Loucy (cell line): ENCODE data around the gene MED1.

Experiments
- H2AFZ ChIP-seq: fragments of 200-600 bp; sonication (generic); 2 replicates; pipeline ENCODE4 v1.6.0; 2016; ENCODE audit warnings: antibody characterized with exemption, mild to moderate bottlenecking, low read length, moderate library complexity
- H3F3A ChIP-seq: fragments of 200-600 bp; 2 replicates; pipeline ENCODE4 v1.6.0; 2016; ENCODE audit warnings: antibody characterized with exemption, low read depth, mild to moderate bottlenecking
- H3K27me3 ChIP-seq: fragments of 200-600 bp; sonication (generic); 2 replicates; pipeline ENCODE4 v1.6.1; 2014; ENCODE audit warnings: low read length, mild to moderate bottlenecking; ENCODE audit not compliant: insufficient read depth, poor library complexity, severe bottlenecking
- H3K36me3 ChIP-seq: fragments of 200-600 bp; sonication (generic); 2 replicates; pipeline ENCODE4 v1.6.1; 2016; ENCODE audit warnings: low read length; ENCODE audit not compliant: insufficient read depth
- H3K4me1 ChIP-seq: fragments of 200-600 bp; sonication (generic); 2 replicates; pipeline ENCODE4 v1.5.1; 2014; ENCODE audit warnings: low read length, mild to moderate bottlenecking; ENCODE audit not compliant: insufficient read depth, poor library complexity, severe bottlenecking
- H3K4me2 ChIP-seq: fragments of 200-600 bp; sonication (generic); 2 replicates; pipeline ENCODE4 v1.6.0; 2014; ENCODE audit warnings: antibody characterized with exemption, low read length, low read depth, mild to moderate bottlenecking; ENCODE audit not compliant: poor library complexity, severe bottlenecking
- H3K4me3 ChIP-seq: fragments of 200-600 bp; sonication (generic); 2 replicates; pipeline ENCODE4 v1.5.1; 2014; ENCODE audit warnings: low read length, mild to moderate bottlenecking, mixed read lengths; ENCODE audit not compliant: poor library complexity, severe bottlenecking
- H3K79me2 ChIP-seq: fragments of 200-600 bp; sonication (generic); 2 replicates; pipeline ENCODE4 v1.6.1; 2014; ENCODE audit warnings: low read length; ENCODE audit not compliant: insufficient read depth
- H3K9ac ChIP-seq: fragments of 200-600 bp; sonication (generic); 2 replicates; pipeline ENCODE4 v1.6.0; 2014; ENCODE audit warnings: mild to moderate bottlenecking, low read depth, low read length, moderate library complexity; ENCODE audit not compliant: poor library complexity, severe bottlenecking
- H3K9me2 ChIP-seq: fragments of 200-600 bp; sonication (generic); replicated peaks from 2 replicates; pipeline ENCODE4 v1.6.1; 2016; ENCODE audit warnings: low read depth, low read length, mixed read lengths
- H3K9me3 ChIP-seq: fragments of 200-600 bp; sonication (generic); 2 replicates; pipeline ENCODE4 v1.6.1; 2014; ENCODE audit warnings: mild to moderate bottlenecking, antibody characterized with exemption, low read length, low read depth; ENCODE audit not compliant: insufficient read depth
- H4K20me1 ChIP-seq: fragments of 200-600 bp; sonication (generic); 2 replicates; pipeline ENCODE4 v1.6.0; 2014; ENCODE audit warnings: antibody characterized with exemption, low read length, mild to moderate bottlenecking; ENCODE audit not compliant: insufficient read depth, poor library complexity, severe bottlenecking
- EZH2phosphoT487 ChIP-seq: fragments of 200-600 bp; IDR thresholded peaks from 2 replicates; pipeline ENCODE4 v1.6.1; 2018; ENCODE audit warnings: antibody characterized with exemption, mild to moderate bottlenecking, moderate library complexity, borderline replicate concordance
- TF ChIP-seq, protein P1 (sequence below): fragments of 200-600 bp; sonication (generic); conservative IDR thresholded peaks from 2 replicates; pipeline ENCODE4 v1.5.1; 2014; ENCODE audit warnings: mild to moderate bottlenecking, antibody characterized with exemption, low read length

MED1 gene

GRCh38 chr17:39399791-39400190, 51.3 kb downstream of the MED1 start:
- Histone ChIP-seq H3K9me3 (no peaks in the 10 kb centered on the region), H3F3A (no peaks in the 10 kb centered on the region), H3K9ac (peak overlapping the region; percentile 71), H3K4me1 (peaks cover 24% of the 10 kb centered on the region), H3K9me2 (no peaks in the 10 kb centered on the region), H2AFZ (no peak overlapping the region), H3K4me3 (peak overlapping the region; percentile 90), H3K4me2 (peak overlapping the region; percentile 90), H4K20me1 (peaks cover 17% of the 10 kb centered on the region), H3K79me2 (peaks cover 30% of the 10 kb centered on the region), H3K36me3 (no peaks in the 10 kb centered on the region), H3K27me3 (no peaks in the 10 kb centered on the region)
- TF ChIP-seq, protein P1, sequence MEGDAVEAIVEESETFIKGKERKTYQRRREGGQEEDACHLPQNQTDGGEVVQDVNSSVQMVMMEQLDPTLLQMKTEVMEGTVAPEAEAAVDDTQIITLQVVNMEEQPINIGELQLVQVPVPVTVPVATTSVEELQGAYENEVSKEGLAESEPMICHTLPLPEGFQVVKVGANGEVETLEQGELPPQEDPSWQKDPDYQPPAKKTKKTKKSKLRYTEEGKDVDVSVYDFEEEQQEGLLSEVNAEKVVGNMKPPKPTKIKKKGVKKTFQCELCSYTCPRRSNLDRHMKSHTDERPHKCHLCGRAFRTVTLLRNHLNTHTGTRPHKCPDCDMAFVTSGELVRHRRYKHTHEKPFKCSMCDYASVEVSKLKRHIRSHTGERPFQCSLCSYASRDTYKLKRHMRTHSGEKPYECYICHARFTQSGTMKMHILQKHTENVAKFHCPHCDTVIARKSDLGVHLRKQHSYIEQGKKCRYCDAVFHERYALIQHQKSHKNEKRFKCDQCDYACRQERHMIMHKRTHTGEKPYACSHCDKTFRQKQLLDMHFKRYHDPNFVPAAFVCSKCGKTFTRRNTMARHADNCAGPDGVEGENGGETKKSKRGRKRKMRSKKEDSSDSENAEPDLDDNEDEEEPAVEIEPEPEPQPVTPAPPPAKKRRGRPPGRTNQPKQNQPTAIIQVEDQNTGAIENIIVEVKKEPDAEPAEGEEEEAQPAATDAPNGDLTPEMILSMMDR: no peak
- TF ChIP-seq EZH2phosphoT487: no peak

DNA sequence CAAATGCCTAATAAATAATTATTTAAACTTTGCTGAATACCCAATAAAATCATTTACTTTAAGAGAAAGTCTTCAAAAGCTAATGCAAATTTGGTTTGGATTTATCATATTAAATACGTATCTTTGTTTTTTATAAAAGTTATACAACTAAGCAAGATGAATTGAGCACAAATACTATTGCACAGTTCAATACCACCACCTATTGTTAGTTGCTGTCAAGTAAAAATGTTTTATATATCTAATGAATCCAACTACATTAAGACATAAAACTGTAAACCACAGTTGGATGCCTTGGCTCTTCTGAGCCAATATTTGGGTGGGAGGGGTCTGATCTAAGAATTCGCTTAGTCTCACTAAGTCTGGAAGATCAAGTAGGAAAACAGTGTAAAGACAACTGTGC, 57.3 kb downstream of the MED1 start:
- Histone ChIP-seq H3K27me3 (no peaks in the 10 kb centered on the region), H2AFZ (no peak overlapping the region), H3K9ac (no peak overlapping the region), H3K4me2 (no peak overlapping the region), H3K4me3 (no peak overlapping the region), H3K9me2 (no peaks in the 10 kb centered on the region), H4K20me1 (peaks cover 11% of the 10 kb centered on the region), H3K36me3 (no peaks in the 10 kb centered on the region), H3K9me3 (no peaks in the 10 kb centered on the region), H3K79me2 (peaks cover 12% of the 10 kb centered on the region; the same call in 1 of the 2 replicates), H3F3A (no peaks in the 10 kb centered on the region), H3K4me1 (no peaks in the 10 kb centered on the region)
- no peak for TF ChIP-seq EZH2phosphoT487
- TF ChIP-seq, protein P1: peak; percentile 30; the same call in 1 of the 2 replicates

GRCh38 chr17:39391448-39391847, 59.6 kb downstream of the MED1 start:
- Histone ChIP-seq H3F3A (no peaks in the 10 kb centered on the region), H2AFZ (no peak overlapping the region), H3K4me3 (no peak overlapping the region), H3K4me2 (no peak overlapping the region), H3K36me3 (no peaks in the 10 kb centered on the region), H3K9me3 (no peaks in the 10 kb centered on the region), H4K20me1 (peaks cover 3% of the 10 kb centered on the region), H3K9me2 (no peaks in the 10 kb centered on the region), H3K4me1 (no peaks in the 10 kb centered on the region), H3K27me3 (no peaks in the 10 kb centered on the region), H3K79me2 (peaks cover 4% of the 10 kb centered on the region; the same call in 1 of the 2 replicates), H3K9ac (no peak overlapping the region)
- TF ChIP-seq EZH2phosphoT487: no peak
- TF ChIP-seq, protein P1: no peak
